NCI-H1105 (cell line): Measurements from ENCODE around the gene ZNF618.

Experiments
- DNase-seq: peaks from one replicate; lab custom pipeline; 2025; lab: John Stamatoyannopoulos, UW

ZNF618 gene

GRCh38 chr9:113911850-113912557, 35.9 kb downstream of the ZNF618 start:
- DNase-seq: no peak

- DNase-seq: no peak
These were observed 36.7 kb downstream of the ZNF618 start for GRCh38 chr9:113912816-113913215.

GRCh38 chr9:113913426-113914195, 37.5 kb downstream of the ZNF618 start:
- DNase-seq: no peak

DNA sequence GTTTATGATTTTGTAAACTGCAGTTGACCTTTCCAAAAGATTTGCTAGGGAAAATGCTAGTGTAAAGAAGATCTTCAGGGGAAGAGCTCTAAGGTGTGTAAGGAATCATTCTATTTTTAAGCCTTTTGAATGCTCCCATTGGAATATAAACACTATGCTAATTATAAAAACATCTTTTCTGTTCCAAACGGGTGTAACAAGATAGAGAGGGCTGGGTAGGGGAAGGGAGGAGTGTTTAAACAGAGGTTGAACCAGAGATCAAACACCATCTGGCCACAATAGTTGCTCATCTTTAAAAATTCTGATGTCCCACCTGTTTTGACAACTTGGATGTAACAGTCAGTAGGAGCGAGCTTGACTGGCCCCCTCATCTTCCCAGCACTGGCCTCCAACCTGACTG, 38.4 kb downstream of the ZNF618 start:
- no peak for DNase-seq

- DNase-seq: no peak
These were observed 39.8 kb downstream of the ZNF618 start for GRCh38 chr9:113915817-113916434.

DNA sequence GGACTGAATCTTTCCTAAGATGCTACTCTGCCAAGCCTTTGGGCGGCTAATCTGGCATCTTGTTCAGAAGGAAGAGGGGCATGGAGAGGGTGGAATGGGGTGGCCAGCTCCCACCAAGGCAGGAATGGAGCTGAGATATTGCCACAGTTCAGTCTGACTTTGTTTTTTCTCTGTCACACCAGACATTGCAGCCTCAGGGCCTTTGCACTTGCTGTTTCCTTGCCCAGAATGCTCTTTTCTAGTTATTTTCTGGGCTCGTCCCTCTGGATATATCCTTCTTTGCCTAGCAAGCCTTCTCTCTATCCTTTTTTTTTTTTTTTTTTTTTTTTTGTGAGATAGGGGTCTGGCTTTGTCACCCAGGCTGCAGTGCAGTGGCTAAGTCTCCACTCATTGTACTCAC, 40.8 kb downstream of the ZNF618 start:
- no peak for DNase-seq

- no peak for DNase-seq
These were observed 42.7 kb downstream of the ZNF618 start for GRCh38 chr9:113918697-113919350.

- no peak for DNase-seq
These were observed 43.3 kb downstream of the ZNF618 start for GRCh38 chr9:113919382-113919781.

GRCh38 chr9:113919871-113920270, 43.8 kb downstream of the ZNF618 start:
- DNase-seq: peak; percentile 59

- no peak for DNase-seq
These were observed 44.8 kb downstream of the ZNF618 start for GRCh38 chr9:113920872-113921271.

DNA sequence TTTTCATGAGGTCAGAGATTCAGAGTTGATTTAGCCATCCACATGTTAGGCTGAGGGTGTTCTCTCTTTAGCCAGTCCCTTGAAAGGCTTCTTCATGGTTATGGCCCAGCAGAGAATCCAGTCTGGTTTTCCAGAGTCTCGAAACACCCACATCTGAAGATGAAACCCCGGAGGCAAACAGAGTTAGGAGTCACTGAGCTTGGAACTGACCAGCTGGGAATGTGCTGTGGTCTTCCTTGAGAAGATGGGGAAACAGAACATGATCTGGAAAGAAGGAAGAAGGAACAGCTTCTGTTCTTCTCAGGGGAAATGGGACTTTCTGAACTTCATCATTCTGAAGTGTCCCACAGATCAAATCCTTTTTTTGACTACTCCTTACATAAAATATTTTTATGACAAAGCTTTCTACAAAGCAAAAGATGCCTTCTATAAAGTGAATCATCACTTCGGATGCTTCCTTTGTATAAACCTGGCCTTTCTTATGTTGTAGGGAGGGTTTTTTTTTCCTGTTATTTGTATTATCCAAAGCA, 45.4 kb downstream of the ZNF618 start:
- no peak for DNase-seq

DNA sequence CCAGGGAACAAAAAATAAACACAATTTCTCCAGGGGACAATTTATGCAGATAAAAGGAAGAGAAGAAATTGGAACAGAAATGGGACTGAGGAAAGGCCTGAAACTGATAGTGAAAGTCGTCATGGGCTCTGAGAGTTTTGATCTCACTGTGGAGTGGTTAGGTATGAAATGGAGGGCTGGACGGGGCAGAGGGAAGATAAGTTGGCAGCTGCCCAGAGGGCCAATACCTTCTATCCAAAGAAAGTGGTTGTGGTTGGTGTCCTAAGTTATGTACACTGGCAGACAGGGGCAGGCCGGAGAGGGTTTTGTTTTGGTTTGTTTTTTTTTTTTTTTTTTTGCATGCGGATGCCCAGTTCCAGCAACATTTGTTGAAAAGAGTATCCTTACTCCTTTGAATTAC, 46.1 kb downstream of the ZNF618 start:
- DNase-seq: no peak

- no peak for DNase-seq
These were observed 50.1 kb downstream of the ZNF618 start for GRCh38 chr9:113926211-113926610.

- no peak for DNase-seq
These were observed 51.2 kb downstream of the ZNF618 start for GRCh38 chr9:113927277-113927676.

GRCh38 chr9:113928269-113928668, 52.2 kb downstream of the ZNF618 start:
- no peak for DNase-seq

GRCh38 chr9:113929634-113930389, 53.7 kb downstream of the ZNF618 start:
- no peak for DNase-seq

GRCh38 chr9:113930390-113930783, 54.3 kb downstream of the ZNF618 start:
- no peak for DNase-seq

GRCh38 chr9:113931140-113931539, 55.0 kb downstream of the ZNF618 start:
- DNase-seq: no peak

- no peak for DNase-seq
These were observed 55.7 kb downstream of the ZNF618 start for GRCh38 chr9:113931777-113932176.

DNA sequence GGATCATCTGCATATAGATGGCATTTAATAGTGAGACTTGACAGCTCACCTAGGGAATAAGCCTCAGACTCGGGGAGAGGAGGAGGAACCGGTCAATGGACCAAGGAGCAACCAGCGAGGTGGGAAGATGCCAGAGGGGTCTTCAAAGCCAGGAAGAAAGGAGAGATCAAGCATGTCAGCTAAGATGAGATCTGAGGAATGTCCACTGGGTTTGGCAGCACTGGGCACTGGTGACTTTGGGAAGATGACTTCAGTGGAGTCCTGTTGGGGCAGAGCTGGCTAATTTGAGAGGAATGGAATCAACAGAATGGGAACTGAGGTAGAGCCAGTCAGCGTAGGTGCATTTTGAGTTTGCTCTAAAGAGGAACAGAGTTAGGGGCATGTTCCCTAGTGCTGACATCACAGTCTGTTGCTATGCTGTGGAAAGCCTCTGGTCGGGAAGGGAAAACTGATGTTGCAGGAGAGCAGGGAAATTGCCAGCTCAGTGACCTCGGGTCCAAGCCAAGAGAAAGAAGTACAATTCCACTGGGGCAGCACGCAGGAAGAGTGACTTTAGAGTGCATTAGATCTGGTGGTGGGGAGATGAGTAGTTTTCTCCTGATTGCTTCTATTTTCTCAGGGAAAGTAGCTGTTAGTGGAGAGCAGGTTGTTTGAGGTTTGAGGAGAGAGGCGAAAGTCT, 56.9 kb downstream of the ZNF618 start:
- no peak for DNase-seq

DNA sequence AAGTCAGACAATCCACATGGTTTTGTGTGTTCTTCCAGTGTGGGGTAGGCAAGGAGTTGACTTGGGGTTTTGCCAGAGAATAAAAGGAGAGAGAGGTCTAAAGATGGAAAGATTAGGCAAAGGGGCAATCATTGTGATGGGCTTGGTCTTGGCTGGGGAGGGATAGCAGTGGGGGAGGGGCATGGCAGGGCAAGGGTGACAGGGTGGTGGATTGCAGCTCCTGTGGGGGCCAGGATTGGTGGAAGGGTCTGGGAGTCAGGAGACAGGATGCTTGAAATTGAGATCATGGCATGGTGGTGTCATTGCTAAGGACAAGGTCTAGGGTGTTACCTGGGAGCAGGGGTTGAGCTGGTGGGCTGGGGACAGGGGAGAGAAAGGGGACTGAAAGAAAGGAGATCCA, 57.6 kb downstream of the ZNF618 start:
- no peak for DNase-seq
